Spleen (tissue), 7 donors: Measurements from ENCODE around the gene CADPS2.
"Not testable (repeated sequence)": the region's sequence is repeated elsewhere in the genome, so short reads cannot be mapped to it uniquely, and the experiment has no call there.

Experiments
- CTCF ChIP-seq, 11 experiments: fragments of 200-600 bp in 7 of 11; fragments of 450-650 bp in 4 of 11; sonication (generic) in 4 of 11; IDR thresholded peaks in 8 of 11; conservative IDR thresholded peaks in 3 of 11; 1 replicate in 7 of 11; 2 replicates in 4 of 11; pipeline versions ENCODE4 v1.4.0 to v1.8.0; 2016 to 2021; ENCODE audit warnings: antibody characterized with exemption in 11 of 11, inconsistent platforms in 4 of 11, mild to moderate bottlenecking in 1 of 11
- POLR2A ChIP-seq, 3 donors: fragments of 450-650 bp; IDR thresholded peaks; one replicate each; pipeline ENCODE4 v1.5.1; 2017; ENCODE audit warnings: antibody characterized with exemption in 3 of 3, mild to moderate bottlenecking in 1 of 3
- POLR2AphosphoS5 ChIP-seq, 3 donors: sonication (generic); formaldehyde crosslinking; IDR thresholded peaks; one replicate each; pipeline ENCODE4 v1.5.1; 2017; ENCODE audit warnings: antibody characterized with exemption in 3 of 3
- donor health status: DM: no; HTN: no; CAD: no; lungs with moderate emphysema.
- donor health status: DM: no; HTN: no; CAD: no.
- donor health status: DM: no; HTN: no; CAD: no.

DNA sequence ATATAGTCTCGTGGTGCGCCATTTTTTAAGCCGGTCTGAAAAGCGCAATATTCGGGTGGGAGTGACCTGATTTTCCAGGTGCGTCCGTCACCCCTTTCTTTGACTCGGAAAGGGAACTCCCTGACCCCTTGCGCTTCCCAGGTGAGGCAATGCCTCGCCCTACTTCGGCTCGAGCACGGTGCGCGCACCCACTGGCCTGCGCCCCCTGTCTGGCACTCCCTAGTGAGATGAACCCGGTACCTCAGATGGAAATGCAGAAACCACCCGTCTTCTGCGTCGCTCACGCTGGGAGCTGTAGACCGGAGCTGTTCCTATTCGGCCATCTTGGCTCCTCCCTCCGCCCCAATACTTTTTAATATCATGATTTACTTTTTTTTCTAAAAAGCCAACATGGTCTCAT lies 601.7 kb downstream of the CADPS2 start:
- TF ChIP-seq CTCF (IDR thresholded peaks at IDR 0.05 in 8 of 11, conservative IDR thresholded peaks at IDR 0.05 in 3 of 11); POLR2AphosphoS5 (IDR thresholded peaks at IDR 0.05); POLR2A (IDR thresholded peaks at IDR 0.05): not testable (repeated sequence)
